NOMO-1 (cell line): ENCODE data around the gene MRPL12.
"Not testable (repeated sequence)": the region's sequence is repeated elsewhere in the genome, so short reads cannot be mapped to it uniquely, and the experiment has no call there.

ENCODE experiments used
- DNase-seq, 2 experiments: peaks; one replicate each; lab custom pipeline; 2025; ENCODE audit not compliant: unreplicated experiment in 2 of 2; lab: John Stamatoyannopoulos, UW

MRPL12 gene

GRCh38 chr17:81737947-81738800 lies 35.0 kb downstream of the MRPL12 start:
- DNase-seq: no peak

- DNase-seq: no peak
These were observed 35.7 kb downstream of the MRPL12 start for GRCh38 chr17:81738801-81739393.

DNA sequence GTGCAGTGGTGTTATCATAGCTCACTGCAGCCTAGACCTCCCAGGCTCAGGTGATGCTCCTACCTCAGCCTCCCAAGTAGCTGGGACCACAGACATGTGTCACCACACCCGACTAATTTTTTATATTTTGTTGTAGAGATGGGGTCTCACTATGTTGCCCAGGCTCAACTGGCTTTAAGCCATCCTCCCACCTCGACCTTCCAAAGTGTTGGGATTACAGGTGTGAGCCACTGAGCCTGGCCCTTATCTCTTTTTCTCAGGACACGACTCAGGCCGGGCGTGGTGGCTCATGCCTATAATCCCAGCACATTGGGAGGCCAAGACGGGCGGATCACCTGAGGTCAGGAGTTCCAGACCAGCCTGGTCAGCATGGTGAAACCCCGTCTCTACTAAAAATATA lies 36.4 kb downstream of the MRPL12 start:
- DNase-seq: not testable (repeated sequence)

DNA sequence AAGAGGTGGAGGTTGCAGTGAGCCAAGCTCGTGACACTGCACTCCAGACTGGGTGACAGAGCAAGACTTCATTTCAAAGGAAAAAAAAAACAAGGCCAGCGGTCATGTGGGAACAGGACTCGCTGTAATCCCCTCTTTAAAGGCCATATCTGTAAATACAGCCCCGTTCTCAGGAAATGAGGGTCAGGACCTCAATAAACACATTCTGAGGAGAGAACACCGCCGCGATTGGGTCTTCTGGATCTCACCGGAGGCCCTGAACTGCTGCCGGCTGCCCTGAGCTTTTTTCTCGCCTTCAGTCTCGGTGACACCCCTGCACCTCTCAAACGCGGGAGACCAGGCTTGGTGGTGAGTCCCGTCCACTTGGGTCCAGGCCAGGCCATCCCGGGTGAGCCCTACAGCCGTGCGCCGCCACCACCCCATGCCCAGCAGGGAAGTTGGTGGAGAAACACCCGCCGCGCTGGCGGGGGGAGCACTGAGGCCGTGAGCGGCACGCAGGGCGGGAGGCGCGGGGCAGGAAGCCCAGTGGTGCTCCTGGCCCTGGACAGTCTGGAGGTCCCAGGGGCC lies 37.3 kb downstream of the MRPL12 start:
- no peak for DNase-seq

DNA sequence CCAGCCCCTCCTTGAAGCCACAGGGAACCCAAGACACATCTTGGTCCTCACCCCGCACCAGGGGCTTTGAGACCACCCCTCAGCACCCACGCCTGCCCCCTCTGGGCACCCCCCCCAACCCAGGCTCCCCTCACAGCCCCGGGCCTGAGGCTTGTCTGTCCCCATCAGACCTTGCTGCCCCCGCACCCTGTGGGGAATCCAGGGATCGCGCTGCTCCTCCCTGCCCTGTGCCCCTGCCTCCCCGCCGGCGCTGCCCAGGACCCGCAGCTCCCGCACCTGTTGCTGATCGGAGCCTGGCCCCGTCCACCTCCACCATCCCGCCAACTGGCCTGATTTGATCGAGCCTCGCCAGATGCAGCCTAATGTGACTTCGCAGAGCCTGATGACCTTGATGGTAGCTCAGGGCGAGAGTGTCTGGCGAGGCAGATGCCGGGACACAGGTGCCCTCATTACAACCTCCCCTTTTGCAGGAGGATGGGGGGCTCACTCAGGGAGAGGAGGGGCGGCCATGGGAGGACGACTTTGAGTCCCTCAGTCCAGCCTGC lies 38.0 kb downstream of the MRPL12 start:
- no peak for DNase-seq

DNA sequence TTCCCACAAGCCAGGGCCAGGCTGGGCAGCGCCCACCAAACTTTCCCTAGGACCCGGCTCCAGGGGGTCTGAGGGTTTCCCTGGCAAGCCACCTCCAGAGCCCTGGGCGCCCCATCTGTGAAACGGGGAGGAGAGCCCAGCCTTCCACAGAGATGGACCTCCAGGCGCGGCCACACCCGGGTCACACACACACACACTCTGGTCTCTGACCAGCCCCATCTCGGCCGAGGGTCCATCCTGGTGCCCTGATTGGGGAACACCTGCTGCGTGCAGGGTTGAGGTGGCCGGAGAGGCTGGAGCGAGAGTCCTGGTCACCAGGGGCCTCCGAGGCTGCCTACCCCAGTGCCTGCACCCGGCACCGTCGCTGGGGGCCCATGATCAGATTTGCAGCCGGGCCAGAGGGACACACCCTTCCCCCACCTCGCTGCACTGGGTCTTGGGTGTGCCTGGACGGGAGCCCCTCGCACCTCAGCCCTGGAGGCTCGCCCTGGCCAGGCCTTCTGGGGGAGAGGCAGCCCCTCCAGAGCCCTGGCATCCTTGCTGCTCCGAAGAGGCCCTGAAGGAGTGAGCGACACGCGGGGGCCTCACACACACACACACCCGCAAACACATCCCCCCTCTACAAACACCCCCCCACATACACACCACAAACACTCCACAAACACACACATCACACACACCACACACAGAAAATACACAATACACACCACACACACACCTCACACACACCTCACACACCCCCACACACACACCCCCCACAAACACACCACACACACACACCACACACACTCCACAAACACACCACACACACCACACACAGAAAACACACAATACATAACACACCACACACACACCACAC lies 38.7 kb downstream of the MRPL12 start:
- no peak for DNase-seq
